ENCODE results near the gene KIAA1671.

- TF ChIP-seq KAT7 (CRISPR knock-in tag; IDR thresholded peaks at IDR 0.05; ENCODE audit: borderline replicate concordance) (no peak), TARDBP (IDR thresholded peaks at IDR 0.05) (no peak), USF2 (CRISPR knock-in tag; IDR thresholded peaks at IDR 0.05) (no peak), SREBF1 (IDR thresholded peaks at IDR 0.05; ENCODE audit: borderline replicate concordance, low read depth, low read length) (no peak), POLR2A (conservative IDR thresholded peaks at IDR 0.05) (no peak), CTCF (IDR thresholded peaks at IDR 0.05 in 2 of 3, conservative IDR thresholded peaks at IDR 0.05 in 1 of 3; ENCODE audit: insufficient read depth in 2 of 3, low read depth in 1 of 3, low read length in 3 of 3) (no peak), SIX5 (IDR thresholded peaks at IDR 0.05; ENCODE audit: borderline replicate concordance in 1 of 2, insufficient read depth in 1 of 2, low read depth in 1 of 2, low read length in 2 of 2) (no peak)
Observed at GRCh38 chr22:25112538-25113253, 160.2 kb downstream of the KIAA1671 start.
